GM18498 (cell line): ENCODE data around the gene CYTH1.

ENCODE experiments used
- ATAC-seq: cut with Tn5 transposase; IDR thresholded peaks from one replicate; pipeline ENCODE4 v1.9.1; 2021; ENCODE audit warnings: mild to moderate bottlenecking, moderate library complexity; ENCODE audit not compliant: unreplicated experiment

The CYTH1 gene

GRCh38 chr17:78658281-78658785 lies 123.7 kb downstream of the CYTH1 start:
- no peak for ATAC-seq

GRCh38 chr17:78655251-78655940 lies 126.7 kb downstream of the CYTH1 start:
- no peak for ATAC-seq

- no peak for ATAC-seq
These were observed 127.7 kb downstream of the CYTH1 start for GRCh38 chr17:78654325-78654724.

GRCh38 chr17:78653382-78653781 lies 128.7 kb downstream of the CYTH1 start:
- ATAC-seq, result no peak

- no peak for ATAC-seq
These were observed 129.2 kb downstream of the CYTH1 start for GRCh38 chr17:78652913-78653312.

GRCh38 chr17:78652024-78652423 lies 130.0 kb downstream of the CYTH1 start:
- no peak for ATAC-seq

GRCh38 chr17:78651554-78651953 lies 130.5 kb downstream of the CYTH1 start:
- no peak for ATAC-seq

- ATAC-seq, result no peak
These were observed 131.9 kb downstream of the CYTH1 start for GRCh38 chr17:78650093-78650715.

GRCh38 chr17:78648293-78648692 lies 133.8 kb downstream of the CYTH1 start:
- ATAC-seq, result no peak

GRCh38 chr17:78647032-78647431 lies 135.0 kb downstream of the CYTH1 start:
- no peak for ATAC-seq

GRCh38 chr17:78645421-78646295 lies 136.4 kb downstream of the CYTH1 start:
- ATAC-seq, result no peak

- no peak for ATAC-seq
These were observed 137.1 kb downstream of the CYTH1 start for GRCh38 chr17:78644931-78645351.

GRCh38 chr17:78644224-78644623 lies 137.8 kb downstream of the CYTH1 start:
- ATAC-seq, result no peak

- no peak for ATAC-seq
These were observed 138.7 kb downstream of the CYTH1 start for GRCh38 chr17:78643326-78643725.

- ATAC-seq, result no peak
These were observed 139.4 kb downstream of the CYTH1 start for GRCh38 chr17:78642707-78643106.

GRCh38 chr17:78641666-78642065 lies 140.4 kb downstream of the CYTH1 start:
- ATAC-seq, result no peak

GRCh38 chr17:78641243-78641642 lies 140.8 kb downstream of the CYTH1 start:
- ATAC-seq, result no peak

- no peak for ATAC-seq
These were observed 141.4 kb downstream of the CYTH1 start for GRCh38 chr17:78640700-78641099.

- no peak for ATAC-seq
These were observed 144.2 kb downstream of the CYTH1 start for GRCh38 chr17:78637643-78638420.

- ATAC-seq, result no peak
These were observed 144.9 kb downstream of the CYTH1 start for GRCh38 chr17:78637146-78637545.

- no peak for ATAC-seq
These were observed 147.9 kb downstream of the CYTH1 start for GRCh38 chr17:78634154-78634553.
